ENCODE results near the gene ULBP2.

DNA sequence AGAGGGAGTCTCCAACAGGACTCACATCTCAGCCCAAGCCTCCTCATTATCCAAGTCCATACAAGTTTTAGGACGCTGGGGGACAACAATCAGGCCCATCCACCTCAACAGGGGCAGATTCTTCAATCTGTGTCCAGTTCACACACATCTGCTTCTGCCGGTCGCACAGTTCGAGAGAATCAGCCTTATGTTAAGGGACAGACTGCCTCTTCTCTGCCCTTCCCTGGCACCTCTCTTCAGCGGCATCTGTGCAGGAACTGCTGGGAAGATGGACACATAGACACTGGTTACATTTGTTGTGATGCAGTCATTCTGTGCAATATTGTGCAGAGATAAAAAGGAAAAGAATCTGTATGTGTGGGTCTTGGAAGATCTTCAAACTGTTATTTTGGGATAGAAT lies 43.0 kb downstream of the ULBP2 start:
- TF ChIP-seq ZNF274 (IDR thresholded peaks at IDR 0.05; ENCODE audit: low read depth, low read length) (no peak), SUZ12 (IDR thresholded peaks at IDR 0.05; ENCODE audit: extremely low read depth, insufficient read depth, insufficient read length) (no peak)

All from NT2/D1 (cell line).